HCT116 (cell line): ENCODE measurements around the gene MPHOSPH6. TPM values are rescaled to one million over a fixed set of nuclear protein-coding genes. Genes with fewer than 3 reads are reported as not detected.

ENCODE experiments used
- ATAC-seq: fragments of 200-7000 bp; cut with Tn5 transposase; 2 replicates; pipeline ENCODE4 v1.9.1; 2020; ENCODE audit warnings: mild to moderate bottlenecking, moderate library complexity
- BruUV-seq: library from RNA; stranded (reverse); fragments of 400-500 nt; replicated peaks from 2 replicates; lab custom pipeline; 2021; lab: Mats Ljungman, UMichigan
- CTCF ChIA-PET: fragments of 300-600 bp; sonication (Branson Sonifier 250); formaldehyde crosslinking; loops from one replicate; lab custom pipeline; 2021; ENCODE audit warnings: antibody characterized with exemption; lab: Charles Lee
- POLR2A ChIA-PET: fragments of 300-600, 350-600 bp; sonication (Branson Sonifier 250); formaldehyde crosslinking; loops from one replicate; lab custom pipeline; 2021; ENCODE audit warnings: antibody characterized with exemption; lab: Charles Lee
- RAD21 ChIA-PET, 2 experiments: fragments of 300-600 bp; sonication (Branson Sonifier 250); formaldehyde crosslinking; loops; one replicate each; lab custom pipeline; 2023; ENCODE audit warnings: low total read pairs in 2 of 2; ENCODE audit not compliant: uncharacterized antibody in 2 of 2, unreplicated experiment in 2 of 2, low non-redundant PET in 1 of 2; lab: Charles Lee
- DNase-seq: peaks from one replicate; pipeline ENCODE4 v3.0.0-alpha.2; 2010; ENCODE audit warnings: low read depth, low spot score
- H2AFZ ChIP-seq: fragments of 200-600 bp; shearing (Covaris generic), sonication (generic); 2 replicates; pipeline ENCODE4 v1.6.1; 2017; ENCODE audit warnings: low read depth, mixed run types, mixed read lengths, antibody characterized with exemption, low read length; ENCODE audit not compliant: poor library complexity, severe bottlenecking
- H3K27ac ChIP-seq: 2 replicates; pipeline ENCODE4 v1.5.1; 2012; ENCODE audit warnings: low read depth, low read length
- H3K27me3 ChIP-seq: fragments of 200-600 bp; sonication (generic); 2 replicates; pipeline ENCODE4 v1.6.1; 2016; ENCODE audit warnings: mixed run types, low read length, mixed read lengths; ENCODE audit not compliant: insufficient read depth
- H3K36me3 ChIP-seq, 2 experiments: fragments of 200-500 bp in 1 of 2; fragments of 200-600 bp in 1 of 2; sonication (Bioruptor generic) in 1 of 2; sonication (generic) in 1 of 2; 2 replicates each; pipeline versions ENCODE4 v1.5.1 to v1.6.1; 2014 to 2016; ENCODE audit warnings: low read length in 2 of 2, inconsistent platforms in 1 of 2, mixed read lengths in 1 of 2, mixed run types in 1 of 2; ENCODE audit not compliant: insufficient read depth in 2 of 2, control insufficient read depth in 1 of 2
- H3K4me1 ChIP-seq, 2 experiments: fragments of 200-600 bp in 1 of 2; sonication (generic) in 1 of 2; 2 replicates each; pipeline versions ENCODE4 v1.5.1 to v1.6.1; 2012 to 2017; ENCODE audit warnings: low read length in 2 of 2, inconsistent platforms in 1 of 2, mild to moderate bottlenecking in 1 of 2, mixed read lengths in 1 of 2, mixed run types in 1 of 2, moderate library complexity in 1 of 2; ENCODE audit not compliant: insufficient read depth in 2 of 2, control insufficient read depth in 1 of 2
- H3K4me2 ChIP-seq: fragments of 200-600 bp; sonication (generic); 2 replicates; pipeline ENCODE4 v1.6.1; 2017; ENCODE audit warnings: mixed run types, low read length, mixed read lengths
- H3K4me3 ChIP-seq, 2 experiments: fragments of 200-600 bp in 1 of 2; sonication (generic) in 1 of 2; replicated peaks in 1 of 2; 2 replicates each; pipeline ENCODE4 v1.5.1; 2011 to 2016; ENCODE audit warnings: low read length in 2 of 2, control low read depth in 1 of 2, low read depth in 1 of 2, mild to moderate bottlenecking in 1 of 2, mixed read lengths in 1 of 2, mixed run types in 1 of 2
- H3K79me2 ChIP-seq: fragments of 200-600 bp; sonication (generic); 2 replicates; pipeline ENCODE4 v1.6.1; 2017; ENCODE audit warnings: mild to moderate bottlenecking, mixed run types, low read length, moderate library complexity, mixed read lengths; ENCODE audit not compliant: insufficient read depth
- H3K9ac ChIP-seq: fragments of 200-600 bp; sonication (generic); 2 replicates; pipeline ENCODE4 v1.6.1; 2016; ENCODE audit warnings: low read length, mixed read lengths
- H3K9me2 ChIP-seq: fragments of 200-600 bp; sonication (generic), shearing (Covaris generic); 2 replicates; pipeline ENCODE4 v1.6.1; 2017; ENCODE audit warnings: mixed run types, mild to moderate bottlenecking, moderate library complexity; ENCODE audit not compliant: insufficient read depth
- H3K9me3 ChIP-seq, 2 experiments: fragments of 200-500 bp in 1 of 2; fragments of 200-600 bp in 1 of 2; sonication (Bioruptor generic) in 1 of 2; sonication (generic) in 1 of 2; 2 replicates each; pipeline ENCODE4 v1.6.1; 2014 to 2017; ENCODE audit warnings: low read length in 2 of 2, mixed read lengths in 2 of 2, inconsistent platforms in 1 of 2, low read depth in 1 of 2, mild to moderate bottlenecking in 1 of 2, mixed run types in 1 of 2, moderate library complexity in 1 of 2; ENCODE audit not compliant: control insufficient read depth in 1 of 2, insufficient read depth in 1 of 2
- H4K20me1 ChIP-seq: fragments of 200-600 bp; sonication (generic), shearing (Covaris generic); 2 replicates; pipeline ENCODE4 v1.6.1; 2017; ENCODE audit warnings: mixed run types, mild to moderate bottlenecking, moderate library complexity; ENCODE audit not compliant: insufficient read depth
- ATF3 ChIP-seq: IDR thresholded peaks from 2 replicates; pipeline ENCODE4 v1.6.1; 2012
- CBX3 ChIP-seq: IDR thresholded peaks from 2 replicates; pipeline ENCODE4 v1.6.1; 2012; ENCODE audit warnings: low read depth
- CEBPB ChIP-seq: IDR thresholded peaks from 2 replicates; pipeline ENCODE4 v1.6.1; 2012; ENCODE audit warnings: low read depth
- CTCF ChIP-seq, 3 experiments: fragments of 200-600 bp in 1 of 3; sonication (generic) in 1 of 3; IDR thresholded peaks in 2 of 3; conservative IDR thresholded peaks in 1 of 3; 2 replicates each; pipeline ENCODE4 v1.5.1; 2012 to 2017; ENCODE audit warnings: low read depth in 2 of 3, low read length in 2 of 3, antibody characterized with exemption in 1 of 3, borderline replicate concordance in 1 of 3, control low read depth in 1 of 3, mild to moderate bottlenecking in 1 of 3, mixed read lengths in 1 of 3, mixed run types in 1 of 3, moderate library complexity in 1 of 3; ENCODE audit not compliant: insufficient read depth in 1 of 3
- EZH2 ChIP-seq: fragments of 200-600 bp; sonication (generic); IDR thresholded peaks from 2 replicates; pipeline ENCODE4 v1.6.1; 2017; ENCODE audit warnings: antibody characterized with exemption, mixed run types
- JUND ChIP-seq: IDR thresholded peaks from 2 replicates; pipeline ENCODE4 v1.6.1; 2012
- POLR2A ChIP-seq: IDR thresholded peaks from 2 replicates; pipeline ENCODE4 v1.7.0; 2011; ENCODE audit warnings: borderline replicate concordance; ENCODE audit not compliant: insufficient read depth, insufficient read length; ENCODE audit errors: extremely low read depth
- RAD21 ChIP-seq: IDR thresholded peaks from 2 replicates; pipeline ENCODE4 v1.6.1; 2012; ENCODE audit warnings: low read depth, mild to moderate bottlenecking
- SIN3A ChIP-seq: IDR thresholded peaks from 2 replicates; pipeline ENCODE4 v1.6.1; 2012; ENCODE audit warnings: low read depth
- SP1 ChIP-seq: IDR thresholded peaks from 2 replicates; pipeline ENCODE4 v1.6.1; 2012; ENCODE audit warnings: low read depth
- SRF ChIP-seq: IDR thresholded peaks from 2 replicates; pipeline ENCODE4 v1.6.1; 2012; ENCODE audit warnings: low read depth
- YY1 ChIP-seq: IDR thresholded peaks from 2 replicates; pipeline ENCODE4 v1.6.1; 2011; ENCODE audit warnings: low read length, low read depth, moderate library complexity, mild to moderate bottlenecking; ENCODE audit not compliant: insufficient replicate concordance; ENCODE audit errors: extremely low read depth
- ZFX ChIP-seq: fragments of 450-650 bp; IDR thresholded peaks from 2 replicates; pipeline ENCODE4 v1.6.1; 2017
- ZNF274 ChIP-seq: fragments of 200-500 bp; sonication (Bioruptor generic); IDR thresholded peaks from 2 replicates; pipeline ENCODE4 v1.6.1; 2014; ENCODE audit warnings: mild to moderate bottlenecking, low read depth, low read length, inconsistent platforms
- intact Hi-C: fragments of 100-400 bp; cut with micrococcal nuclease; formaldehyde crosslinking; loops from 2 replicates; pipeline ENCODE4 v1.10.0; 2022
- total RNA-seq: library from RNA; stranded (reverse); gene quantifications from one replicate; pipeline ENCODE4 v1.2.1, GENCODE V29; 2021; ENCODE audit not compliant: unreplicated experiment
- TF ChIP-seq, protein P1 (sequence below): IDR thresholded peaks from 2 replicates; pipeline ENCODE4 v1.6.1; 2011; ENCODE audit warnings: mild to moderate bottlenecking, low read length, moderate library complexity; ENCODE audit not compliant: insufficient replicate concordance; ENCODE audit errors: extremely low read depth
- TF ChIP-seq, protein P2 (sequence below): IDR thresholded peaks from 2 replicates; pipeline ENCODE4 v1.6.1; 2012; ENCODE audit warnings: low read depth
- TF ChIP-seq, protein P3 (sequence below): IDR thresholded peaks from 2 replicates; pipeline ENCODE4 v1.6.1; 2012

MPHOSPH6 gene
- total RNA-seq, 1 experiment from 2014 or later = 52.2 TPM

DNA sequence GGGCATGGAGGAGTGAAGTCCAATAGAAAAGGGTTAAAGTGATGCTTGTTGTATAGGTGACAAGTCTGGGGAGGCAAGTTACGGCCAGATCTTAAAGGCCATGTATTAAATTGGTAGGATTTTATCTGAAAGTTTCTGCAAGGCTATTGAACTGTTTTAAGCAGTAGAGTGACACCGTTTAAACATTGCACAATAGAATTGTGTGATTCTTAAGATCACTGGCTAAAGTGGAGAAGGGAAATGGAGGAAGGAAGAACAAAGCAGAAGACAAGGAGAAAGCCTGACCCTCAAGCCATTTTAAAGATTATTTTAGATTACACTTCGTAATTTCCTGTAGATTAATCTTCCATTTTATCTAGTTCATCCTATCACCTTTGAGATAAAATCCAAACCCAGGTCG lies 5.6 kb upstream of the MPHOSPH6 start:
- CTCF ChIA-PET = interaction anchor here (0.6 kb wide), 1 partner anchor 278 kb away, joined by 3 read pairs; no protein-coding TSS in a partner anchor

More for the DNA sequence above, 5.6 kb upstream of the MPHOSPH6 start:
- H3K27me3 ChIP-seq = peaks cover 84% of the 10 kb centered on the region
- H3K9ac ChIP-seq = no peak overlapping the region
- H2AFZ ChIP-seq = no peak overlapping the region
- H3K27ac ChIP-seq = no peak overlapping the region
- no peaks in the 10 kb centered on the region for H3K9me2 ChIP-seq
- TF ChIP-seq ATF3 (no peak), CTCF (IDR thresholded peaks at IDR 0.05 in 2 of 3, conservative IDR thresholded peaks at IDR 0.05 in 1 of 3; ENCODE audit: borderline replicate concordance in 1 of 3, insufficient read depth in 1 of 3, low read depth in 2 of 3, low read length in 2 of 3) (no peak), SIN3A (no peak), CEBPB (no peak), ZNF274 (no peak), SP1 (no peak), SRF (no peak), RAD21 (no peak), POLR2A (no peak), JUND (no peak), YY1 (no peak), CBX3 (no peak), ZFX (no peak), EZH2 (no peak)
- TF ChIP-seq, protein P1, sequence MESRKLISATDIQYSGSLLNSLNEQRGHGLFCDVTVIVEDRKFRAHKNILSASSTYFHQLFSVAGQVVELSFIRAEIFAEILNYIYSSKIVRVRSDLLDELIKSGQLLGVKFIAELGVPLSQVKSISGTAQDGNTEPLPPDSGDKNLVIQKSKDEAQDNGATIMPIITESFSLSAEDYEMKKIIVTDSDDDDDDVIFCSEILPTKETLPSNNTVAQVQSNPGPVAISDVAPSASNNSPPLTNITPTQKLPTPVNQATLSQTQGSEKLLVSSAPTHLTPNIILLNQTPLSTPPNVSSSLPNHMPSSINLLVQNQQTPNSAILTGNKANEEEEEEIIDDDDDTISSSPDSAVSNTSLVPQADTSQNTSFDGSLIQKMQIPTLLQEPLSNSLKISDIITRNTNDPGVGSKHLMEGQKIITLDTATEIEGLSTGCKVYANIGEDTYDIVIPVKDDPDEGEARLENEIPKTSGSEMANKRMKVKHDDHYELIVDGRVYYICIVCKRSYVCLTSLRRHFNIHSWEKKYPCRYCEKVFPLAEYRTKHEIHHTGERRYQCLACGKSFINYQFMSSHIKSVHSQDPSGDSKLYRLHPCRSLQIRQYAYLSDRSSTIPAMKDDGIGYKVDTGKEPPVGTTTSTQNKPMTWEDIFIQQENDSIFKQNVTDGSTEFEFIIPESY = no peak
- TF ChIP-seq, protein P2, sequence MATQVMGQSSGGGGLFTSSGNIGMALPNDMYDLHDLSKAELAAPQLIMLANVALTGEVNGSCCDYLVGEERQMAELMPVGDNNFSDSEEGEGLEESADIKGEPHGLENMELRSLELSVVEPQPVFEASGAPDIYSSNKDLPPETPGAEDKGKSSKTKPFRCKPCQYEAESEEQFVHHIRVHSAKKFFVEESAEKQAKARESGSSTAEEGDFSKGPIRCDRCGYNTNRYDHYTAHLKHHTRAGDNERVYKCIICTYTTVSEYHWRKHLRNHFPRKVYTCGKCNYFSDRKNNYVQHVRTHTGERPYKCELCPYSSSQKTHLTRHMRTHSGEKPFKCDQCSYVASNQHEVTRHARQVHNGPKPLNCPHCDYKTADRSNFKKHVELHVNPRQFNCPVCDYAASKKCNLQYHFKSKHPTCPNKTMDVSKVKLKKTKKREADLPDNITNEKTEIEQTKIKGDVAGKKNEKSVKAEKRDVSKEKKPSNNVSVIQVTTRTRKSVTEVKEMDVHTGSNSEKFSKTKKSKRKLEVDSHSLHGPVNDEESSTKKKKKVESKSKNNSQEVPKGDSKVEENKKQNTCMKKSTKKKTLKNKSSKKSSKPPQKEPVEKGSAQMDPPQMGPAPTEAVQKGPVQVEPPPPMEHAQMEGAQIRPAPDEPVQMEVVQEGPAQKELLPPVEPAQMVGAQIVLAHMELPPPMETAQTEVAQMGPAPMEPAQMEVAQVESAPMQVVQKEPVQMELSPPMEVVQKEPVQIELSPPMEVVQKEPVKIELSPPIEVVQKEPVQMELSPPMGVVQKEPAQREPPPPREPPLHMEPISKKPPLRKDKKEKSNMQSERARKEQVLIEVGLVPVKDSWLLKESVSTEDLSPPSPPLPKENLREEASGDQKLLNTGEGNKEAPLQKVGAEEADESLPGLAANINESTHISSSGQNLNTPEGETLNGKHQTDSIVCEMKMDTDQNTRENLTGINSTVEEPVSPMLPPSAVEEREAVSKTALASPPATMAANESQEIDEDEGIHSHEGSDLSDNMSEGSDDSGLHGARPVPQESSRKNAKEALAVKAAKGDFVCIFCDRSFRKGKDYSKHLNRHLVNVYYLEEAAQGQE = no peak
- TF ChIP-seq, protein P3, sequence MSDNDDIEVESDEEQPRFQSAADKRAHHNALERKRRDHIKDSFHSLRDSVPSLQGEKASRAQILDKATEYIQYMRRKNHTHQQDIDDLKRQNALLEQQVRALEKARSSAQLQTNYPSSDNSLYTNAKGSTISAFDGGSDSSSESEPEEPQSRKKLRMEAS = no peak
- H3K4me1 ChIP-seq = peaks cover under 1 to 1% of the 10 kb centered on the region in 2 experiments; a peak in 3 of 4 replicates
- BruUV-seq = no TSS peak
- H3K9me3 ChIP-seq = no peaks in the 10 kb centered on the region
- ATAC-seq (no peak), DNase-seq (no peak)
- H3K79me2 ChIP-seq = no peaks in the 10 kb centered on the region
- no peak overlapping the region for H3K4me2 ChIP-seq
- H3K36me3 ChIP-seq = no peaks in the 10 kb centered on the region
- POLR2A ChIA-PET = no interaction called here
- H3K4me3 ChIP-seq = no peak overlapping the region
- RAD21 ChIA-PET = no interaction called here
- intact Hi-C loops = no loop called here
- no peaks in the 10 kb centered on the region for H4K20me1 ChIP-seq
